HG03139 (cell line): ENCODE results near the gene OTOL1.
A peak's percentile ranks its signal among the peaks of the same experiment; 100 is the strongest.

Source experiments
- ATAC-seq: cut with Tn5 transposase; IDR thresholded peaks from one replicate; pipeline ENCODE4 v1.9.1; 2021; ENCODE audit not compliant: unreplicated experiment

Gene OTOL1

DNA sequence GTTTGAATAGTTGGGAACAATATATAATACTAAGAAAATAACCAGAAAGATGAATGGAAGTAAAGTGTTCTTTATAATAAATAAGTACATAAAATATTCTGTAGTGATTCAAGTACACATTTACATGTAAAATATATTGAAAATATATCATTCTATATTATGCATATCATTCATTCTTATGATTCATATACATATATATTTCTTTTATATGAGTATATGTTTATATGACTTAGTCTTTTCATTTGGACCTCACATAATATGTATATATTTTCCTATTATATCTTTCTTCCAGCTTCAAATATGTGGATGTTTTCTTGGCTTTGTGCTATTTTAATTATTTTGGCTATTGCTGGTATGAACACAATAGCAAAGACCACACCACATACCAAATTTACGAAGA is at the start of gene OTOL1:
Gene OTOL1 (plus strand): TSS at position 301 of the 400 bp plus-strand sequence. CDS start 0 bp downstream, at position 301.
- no peak for ATAC-seq

DNA sequence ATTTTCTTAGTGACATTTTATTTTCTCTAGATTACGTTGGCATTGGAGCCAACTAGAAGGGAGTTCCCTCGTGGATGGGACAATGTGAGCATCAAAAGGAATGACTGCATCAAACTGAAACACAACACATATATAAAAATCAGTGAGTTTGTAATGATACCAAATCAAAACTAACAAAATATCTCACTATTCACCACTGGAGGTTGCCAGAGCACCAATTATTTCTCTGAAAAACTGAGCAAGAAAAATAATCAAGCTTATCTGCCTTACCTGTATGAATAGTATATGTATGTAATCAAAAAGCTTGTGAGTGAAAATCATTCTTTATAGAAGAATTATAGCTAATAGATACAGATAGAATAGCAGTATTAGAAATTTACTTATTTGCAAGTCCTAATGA is 46.8 kb upstream of the OTOL1 start:
- no peak for ATAC-seq

GRCh38 chr3:161452179-161452578 is 44.4 kb upstream of the OTOL1 start:
- no peak for ATAC-seq

GRCh38 chr3:161454615-161455014 is 42.0 kb upstream of the OTOL1 start:
- no peak for ATAC-seq

DNA sequence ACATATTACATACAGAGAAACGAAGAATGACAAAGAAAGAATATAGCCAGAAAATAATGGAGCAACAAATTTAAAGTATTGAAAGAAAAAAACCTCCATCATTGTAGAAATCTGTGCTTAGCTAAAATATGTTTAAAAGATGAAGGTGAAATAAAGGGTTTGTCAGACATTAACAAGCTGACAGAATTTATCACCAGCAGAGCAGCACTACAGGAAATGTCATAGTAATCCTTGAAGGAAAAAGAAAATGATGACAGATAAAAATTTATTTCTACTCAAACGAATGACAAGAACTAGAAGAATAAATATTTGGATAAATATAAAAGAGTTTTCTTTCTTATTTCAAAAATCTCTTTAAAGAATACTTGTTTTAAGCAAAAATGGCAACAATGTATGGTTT is 40.6 kb upstream of the OTOL1 start:
- no peak for ATAC-seq

DNA sequence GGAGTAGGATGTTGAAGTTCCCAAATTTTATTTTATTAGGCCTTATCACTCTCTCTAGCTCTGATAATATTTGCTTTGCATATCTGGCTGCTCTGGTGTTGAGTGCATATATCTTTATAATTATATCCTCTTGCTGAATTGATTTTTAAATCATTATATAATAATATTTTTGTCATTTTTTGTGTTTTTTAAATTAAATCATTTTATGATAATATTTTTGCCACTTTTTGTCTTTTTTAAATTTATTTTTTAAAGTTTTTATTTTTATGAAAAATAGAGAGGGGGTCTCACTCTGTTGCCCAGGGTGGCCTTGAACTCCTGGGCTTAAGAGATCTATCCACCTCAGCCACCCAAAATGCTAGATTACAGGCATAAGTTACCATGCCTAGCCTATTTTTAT is 34.5 kb upstream of the OTOL1 start:
- ATAC-seq: no peak

GRCh38 chr3:161471211-161471610 is 25.4 kb upstream of the OTOL1 start:
- ATAC-seq: no peak

DNA sequence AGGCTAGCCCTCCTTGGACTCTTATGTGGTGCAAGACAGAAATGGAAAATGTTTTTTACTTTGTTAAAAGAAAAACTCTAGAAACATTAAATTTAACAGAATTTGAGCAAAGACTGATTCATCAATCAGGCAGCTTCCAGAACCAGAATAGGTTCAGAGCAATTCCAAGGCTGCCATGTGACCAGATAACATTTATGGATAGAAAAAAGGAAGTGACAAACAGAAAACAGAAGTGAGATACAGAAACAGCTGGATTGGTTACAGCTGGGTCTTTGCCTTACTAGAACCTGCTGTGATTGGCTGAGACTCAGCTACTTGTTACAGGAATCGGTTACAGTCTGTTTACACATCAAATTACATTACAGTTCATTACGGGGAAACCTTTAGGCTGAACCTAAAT is 22.5 kb upstream of the OTOL1 start:
- ATAC-seq: no peak

GRCh38 chr3:161474741-161475140 is 21.9 kb upstream of the OTOL1 start:
- ATAC-seq: no peak

GRCh38 chr3:161475206-161475605 is 21.4 kb upstream of the OTOL1 start:
- ATAC-seq: no peak

DNA sequence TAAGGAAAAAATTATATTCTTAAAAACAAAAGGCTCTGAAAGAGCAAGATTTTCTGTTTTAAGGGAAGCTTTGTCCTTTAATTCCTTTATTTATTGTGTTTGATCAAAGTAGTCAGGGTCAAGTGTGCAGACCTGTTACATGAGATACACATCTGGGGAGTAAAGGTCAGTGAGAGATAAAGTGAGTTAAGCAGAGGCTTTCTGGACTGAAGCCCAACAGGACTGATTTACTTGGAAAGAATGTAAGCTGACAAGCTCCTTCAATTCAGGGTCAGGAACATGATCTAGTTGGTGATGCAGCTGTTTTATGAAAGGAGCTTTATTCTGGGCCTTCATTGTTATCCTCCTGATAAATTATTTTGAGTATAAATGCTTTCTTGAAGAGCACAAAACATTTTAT is 20.7 kb upstream of the OTOL1 start:
- ATAC-seq: no peak

GRCh38 chr3:161484226-161484625 is 12.4 kb upstream of the OTOL1 start:
- no peak for ATAC-seq

DNA sequence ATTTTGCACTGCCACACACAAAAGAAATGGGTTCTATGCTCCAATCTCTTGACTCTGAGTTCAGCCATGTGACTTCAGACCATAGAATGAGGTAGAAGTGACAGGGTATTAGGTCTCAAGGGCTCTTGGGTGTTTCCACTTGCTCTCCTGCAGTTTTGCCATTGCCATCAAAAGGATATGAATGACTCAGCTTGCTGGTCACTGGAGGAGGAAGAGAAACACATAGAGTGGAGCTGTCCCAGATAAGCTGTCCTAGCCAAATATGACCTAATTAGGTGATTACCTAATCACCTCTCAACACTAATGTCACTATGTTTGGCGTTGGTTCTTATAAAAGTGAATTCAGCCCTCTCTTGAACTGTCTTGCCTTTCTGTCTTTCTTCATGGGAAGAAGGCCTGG is 8.3 kb upstream of the OTOL1 start:
- ATAC-seq: peak; percentile 55

DNA sequence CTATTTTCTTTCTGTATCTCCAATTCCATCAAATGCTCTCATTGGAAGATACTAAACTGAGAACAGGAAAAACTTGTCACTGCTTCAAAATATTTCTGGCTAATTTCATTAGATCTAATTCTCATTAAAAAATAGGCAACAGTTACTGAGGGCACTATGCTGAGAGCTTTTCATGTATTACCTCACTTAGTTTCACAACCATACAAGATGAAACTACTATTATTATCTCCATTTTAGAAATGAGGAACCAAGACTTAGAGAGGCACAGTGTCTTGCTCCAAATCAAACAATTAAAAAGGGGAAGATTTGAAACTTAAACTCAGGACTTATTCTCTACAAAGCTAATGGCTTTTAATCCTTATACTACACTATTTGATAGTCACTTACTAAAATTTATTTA is 7.2 kb upstream of the OTOL1 start:
- peak; percentile 83 for ATAC-seq

DNA sequence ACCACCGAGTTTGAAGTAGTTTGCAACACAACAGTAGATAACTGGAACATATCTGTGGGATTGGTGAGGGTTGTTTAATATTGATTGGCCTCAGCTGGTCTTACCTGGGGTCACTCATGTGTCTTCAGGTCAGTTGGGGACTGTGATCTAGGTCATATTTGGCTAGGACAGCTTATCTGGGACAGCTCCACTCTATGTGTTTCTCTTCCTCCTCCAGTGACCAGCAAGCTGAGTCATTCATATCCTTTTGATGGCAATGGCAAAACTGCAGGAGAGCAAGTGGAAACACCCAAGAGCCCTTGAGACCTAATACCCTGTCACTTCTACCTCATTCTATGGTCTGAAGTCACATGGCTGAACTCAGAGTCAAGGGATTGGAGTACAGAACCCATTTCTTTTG is 5.8 kb upstream of the OTOL1 start:
- ATAC-seq: peak; percentile 55

GRCh38 chr3:161498259-161498921 is 1.8 kb downstream of the OTOL1 start:
- ATAC-seq: no peak

DNA sequence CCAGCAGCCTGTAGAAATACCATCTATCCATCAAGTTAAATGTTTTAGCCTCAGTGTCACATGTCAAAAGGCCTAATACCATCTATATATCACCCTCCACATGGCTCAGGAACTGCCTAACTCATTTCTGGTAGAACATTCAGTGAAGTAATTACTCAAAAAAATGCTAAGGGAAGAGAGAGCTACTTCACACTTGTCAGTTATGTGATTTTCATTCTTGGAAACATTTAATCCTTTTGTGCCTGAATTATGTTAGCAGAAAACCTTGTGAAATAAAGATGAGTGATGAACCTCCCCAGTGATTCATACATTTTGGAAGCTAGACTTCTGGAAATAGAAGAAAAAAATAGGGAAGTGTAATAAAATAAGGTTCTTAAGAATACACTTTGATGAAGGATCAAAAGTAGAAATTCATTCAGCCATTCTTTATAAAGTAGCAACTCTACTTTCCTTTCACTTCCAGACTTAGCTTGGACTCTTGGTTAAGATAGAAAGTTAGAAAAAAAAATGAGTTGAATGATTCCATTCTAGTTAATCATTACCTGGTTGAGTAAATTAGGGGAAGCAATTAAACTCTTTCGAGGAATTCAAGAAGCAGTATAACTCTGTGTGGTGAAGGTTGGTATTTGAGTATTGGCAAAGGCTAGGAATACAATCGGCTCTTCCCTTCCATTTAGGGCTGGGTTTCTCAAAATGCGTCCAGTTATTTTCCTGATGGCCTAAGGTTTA is 3.6 kb downstream of the OTOL1 start:
- ATAC-seq: no peak

DNA sequence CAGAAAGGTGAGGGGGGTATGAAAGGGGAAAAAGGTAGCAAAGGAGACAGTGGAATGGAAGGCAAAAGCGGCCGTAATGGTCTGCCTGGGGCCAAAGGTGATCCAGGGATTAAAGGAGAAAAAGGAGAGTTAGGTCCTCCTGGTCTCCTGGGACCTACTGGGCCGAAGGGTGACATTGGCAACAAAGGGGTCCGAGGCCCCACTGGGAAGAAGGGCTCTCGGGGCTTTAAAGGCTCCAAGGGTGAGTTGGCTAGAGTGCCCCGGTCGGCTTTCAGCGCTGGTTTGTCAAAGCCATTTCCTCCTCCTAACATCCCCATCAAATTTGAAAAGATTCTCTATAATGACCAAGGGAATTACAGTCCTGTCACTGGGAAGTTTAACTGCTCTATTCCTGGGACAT is 6.7 kb downstream of the OTOL1 start:
- no peak for ATAC-seq

DNA sequence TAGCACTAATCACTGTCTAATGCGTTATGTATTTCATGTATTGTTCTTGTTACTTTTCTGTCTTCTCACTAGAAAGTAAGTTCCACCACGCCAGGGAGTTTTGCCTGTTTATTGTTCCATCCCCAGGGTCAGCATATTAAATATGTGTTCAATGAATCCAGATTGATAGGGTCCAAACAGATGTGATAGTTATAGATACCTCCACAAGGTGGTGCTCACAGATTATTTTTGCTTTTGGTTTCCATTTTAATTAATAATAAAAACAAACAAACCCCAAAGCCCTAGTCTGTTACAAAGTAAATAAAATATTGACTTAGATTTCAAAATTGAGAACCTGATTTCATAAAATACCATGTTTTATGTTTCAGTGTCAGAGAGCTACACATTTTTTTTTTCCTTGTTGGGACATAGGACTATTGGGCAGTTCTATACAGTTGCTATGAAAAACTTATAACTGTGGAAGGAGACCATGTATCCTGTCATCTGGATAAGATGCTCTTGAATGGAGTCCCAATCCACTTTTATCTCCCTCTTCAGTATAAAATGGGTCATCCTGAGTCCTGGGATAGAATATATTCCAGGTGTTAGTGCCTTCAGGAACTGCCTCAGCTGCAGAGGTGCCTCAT is 12.4 kb downstream of the OTOL1 start:
- no peak for ATAC-seq

DNA sequence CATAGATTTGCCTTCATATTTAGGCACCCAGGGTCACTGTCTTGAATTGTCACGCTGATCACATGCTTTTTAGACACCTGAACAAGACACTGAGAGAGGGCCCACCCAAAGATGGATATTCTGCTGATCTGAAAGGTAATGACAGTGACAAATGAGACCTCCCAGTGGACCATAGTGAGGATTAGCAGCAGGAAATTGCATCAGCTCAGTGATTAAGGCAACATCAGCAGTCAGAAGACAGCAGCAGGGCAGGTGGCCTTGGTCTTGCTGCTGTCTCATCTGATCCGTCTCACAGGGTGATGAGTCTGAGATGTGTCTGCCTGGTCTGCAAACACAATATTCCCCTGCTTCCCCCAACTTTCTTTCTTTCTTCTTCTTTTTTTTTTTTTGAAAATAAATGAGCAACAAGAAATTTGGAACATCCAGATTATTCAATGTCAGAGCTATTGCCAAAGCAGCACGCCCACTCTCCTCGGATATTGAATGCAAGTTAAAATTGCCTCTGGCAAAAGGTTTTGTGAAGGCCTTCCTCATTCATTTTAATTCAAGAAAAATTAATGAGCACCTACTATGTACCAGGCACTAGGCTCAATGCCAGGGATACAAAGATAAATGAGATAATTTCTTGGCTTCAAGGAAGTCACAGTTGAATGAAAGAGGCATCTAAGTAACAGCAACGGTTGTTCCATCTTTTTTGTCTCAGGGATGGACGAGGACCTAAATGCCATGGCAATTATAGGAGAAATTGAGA is 14.1 kb downstream of the OTOL1 start:
- no peak for ATAC-seq

DNA sequence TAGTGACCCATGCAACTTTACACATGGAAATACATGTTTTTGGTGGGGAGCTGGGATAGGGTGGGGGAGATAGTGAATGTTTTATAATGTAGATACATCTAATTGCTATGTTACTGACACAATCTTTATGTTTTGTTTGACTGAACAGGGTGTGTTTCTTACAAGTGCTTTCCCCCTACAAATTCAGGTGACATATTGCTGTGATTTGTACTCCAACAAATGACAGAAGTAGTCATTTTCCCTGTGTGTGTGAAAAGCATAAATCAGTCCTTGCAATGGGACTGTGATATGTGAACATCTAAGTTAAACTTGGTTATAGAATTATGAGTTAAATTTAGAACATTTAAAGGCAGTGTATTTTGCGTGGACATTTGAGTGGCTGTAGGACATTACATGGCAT is 27.3 kb downstream of the OTOL1 start:
- ATAC-seq: no peak

GRCh38 chr3:161531930-161532329 is 35.3 kb downstream of the OTOL1 start:
- ATAC-seq: no peak
